ENCODE data around the gene RETREG3.

- TF ChIP-seq EZH2 (IDR thresholded peaks at IDR 0.05), result no peak
- no peak for TF ChIP-seq POLR2AphosphoS5 (IDR thresholded peaks at IDR 0.05; ENCODE audit: borderline replicate concordance, low read depth, low read length)
- no peak for TF ChIP-seq FOXP2 (optimal IDR thresholded peaks at IDR 0.05; ENCODE audit: control extremely low read depth, extremely low read length, insufficient read depth)
Measured at GRCh38 chr17:42573095-42573494, 36.1 kb downstream of the RETREG3 start.

All from SK-N-MC (cell line).